KMS-11 (cell line): ENCODE data around the gene EIF4A2.
"Not testable (repeated sequence)": the region's sequence is repeated elsewhere in the genome, so short reads cannot be mapped to it uniquely, and the experiment has no call there.

Experiments
- H2AFZ ChIP-seq: fragments of 200-600 bp; sonication (generic); 2 replicates; pipeline ENCODE4 v1.6.1; 2016; ENCODE audit warnings: antibody characterized with exemption, mixed run types, low read depth
- H3K27ac ChIP-seq: fragments of 200-600 bp; sonication (generic); 2 replicates; pipeline ENCODE4 v1.6.1; 2016; ENCODE audit warnings: mild to moderate bottlenecking, mixed run types
- H3K27me3 ChIP-seq: fragments of 200-600 bp; sonication (generic); 2 replicates; pipeline ENCODE4 v1.6.1; 2017; ENCODE audit warnings: mild to moderate bottlenecking, low read depth, mixed run types, moderate library complexity; ENCODE audit not compliant: insufficient read depth
- H3K36me3 ChIP-seq: fragments of 200-600 bp; sonication (generic); 2 replicates; pipeline ENCODE4 v1.6.1; 2017; ENCODE audit warnings: mild to moderate bottlenecking, mixed run types; ENCODE audit not compliant: insufficient read depth
- H3K4me1 ChIP-seq: fragments of 200-600 bp; sonication (generic); 2 replicates; pipeline ENCODE4 v1.6.1; 2016; ENCODE audit warnings: mild to moderate bottlenecking, low read depth, mixed run types; ENCODE audit not compliant: poor library complexity, severe bottlenecking
- H3K4me2 ChIP-seq: fragments of 200-600 bp; sonication (generic); 2 replicates; pipeline ENCODE4 v1.7.0; 2016; ENCODE audit warnings: mild to moderate bottlenecking, mixed run types
- H3K4me3 ChIP-seq: fragments of 200-600 bp; sonication (generic); IDR thresholded peaks from 2 replicates; pipeline ENCODE4 v1.6.1; 2017; ENCODE audit warnings: low read depth, low read length, mixed read lengths; ENCODE audit not compliant: insufficient read depth
- H3K79me2 ChIP-seq: fragments of 200-600 bp; sonication (generic); 2 replicates; pipeline ENCODE4 v1.6.1; 2016; ENCODE audit warnings: low read depth, mixed run types; ENCODE audit not compliant: insufficient read depth
- H3K9ac ChIP-seq: fragments of 200-600 bp; sonication (generic); 2 replicates; pipeline ENCODE4 v1.6.1; 2016; ENCODE audit warnings: mild to moderate bottlenecking, mixed run types
- H4K20me1 ChIP-seq: fragments of 200-600 bp; sonication (generic); 2 replicates; pipeline ENCODE4 v1.6.1; 2016; ENCODE audit warnings: mild to moderate bottlenecking, mixed run types; ENCODE audit not compliant: insufficient read depth
- CTCF ChIP-seq: fragments of 200-600 bp; sonication (generic); conservative IDR thresholded peaks from 2 replicates; pipeline ENCODE4 v1.6.1; 2017; ENCODE audit warnings: low read depth, mild to moderate bottlenecking, antibody characterized with exemption, low read length, moderate library complexity, mixed read lengths

Gene EIF4A2

GRCh38 chr3:186806089-186807055, 23.0 kb downstream of the EIF4A2 start, which contains the start of gene RFC4:
RFC4 (minus strand) TSS chr3:186806482; CDS start chr3:186804713, 1,769 bp downstream.
- H3K4me1 ChIP-seq = peaks cover 20% of the 10 kb centered on the region
- H4K20me1 ChIP-seq = no peaks in the 10 kb centered on the region
- peak within 1 kb of the TSS; percentile 85 for H3K9ac ChIP-seq
- peak within 1 kb of the TSS; percentile 71 for H3K27ac ChIP-seq
- peaks cover 32% of the 10 kb centered on the region for H3K79me2 ChIP-seq
- no peaks in the 10 kb centered on the region for H3K27me3 ChIP-seq
- no peaks in the 10 kb centered on the region; the same call in 1 of the 2 replicates for H3K36me3 ChIP-seq
- peak within 1 kb of the TSS; percentile 84 for H3K4me2 ChIP-seq
- H2AFZ ChIP-seq = peak within 1 kb of the TSS; percentile 88
- H3K4me3 ChIP-seq = peak within 1 kb of the TSS; percentile 59
- TF ChIP-seq CTCF = no peak

- H4K20me1 ChIP-seq = no peaks in the 10 kb centered on the region
- H3K36me3 ChIP-seq = no peaks in the 10 kb centered on the region; the same call in 1 of the 2 replicates
- H3K27ac ChIP-seq = peak overlapping the region; percentile 71
- H3K4me3 ChIP-seq = no peak overlapping the region
- peak overlapping the region; percentile 88 for H2AFZ ChIP-seq
- H3K4me1 ChIP-seq = peaks cover 19% of the 10 kb centered on the region
- peak overlapping the region; percentile 84 for H3K4me2 ChIP-seq
- TF ChIP-seq CTCF = no peak
- peaks cover 32% of the 10 kb centered on the region for H3K79me2 ChIP-seq
- H3K9ac ChIP-seq = peak overlapping the region; percentile 85; the same call in 1 of the 2 replicates
- no peaks in the 10 kb centered on the region for H3K27me3 ChIP-seq
Observed at GRCh38 chr3:186807231-186807630, 23.9 kb downstream of the EIF4A2 start.

GRCh38 chr3:186810336-186810996, 27.1 kb downstream of the EIF4A2 start:
- Histone ChIP-seq H3K4me2 (no peak overlapping the region), H3K4me3 (no peak overlapping the region), H3K4me1 (peaks cover 7% of the 10 kb centered on the region), H3K27ac (no peak overlapping the region), H3K79me2 (peaks cover 8% of the 10 kb centered on the region), H3K9ac (no peak overlapping the region), H3K27me3 (no peaks in the 10 kb centered on the region), H2AFZ (no peak overlapping the region), H4K20me1 (no peaks in the 10 kb centered on the region), H3K36me3 (no peaks in the 10 kb centered on the region)
- no peak for TF ChIP-seq CTCF

GRCh38 chr3:186811313-186811712, 27.9 kb downstream of the EIF4A2 start:
- H4K20me1 ChIP-seq, H3K9ac ChIP-seq, H3K79me2 ChIP-seq, H3K4me1 ChIP-seq, H2AFZ ChIP-seq, H3K4me3 ChIP-seq, H3K27me3 ChIP-seq, H3K4me2 ChIP-seq, H3K27ac ChIP-seq, H3K36me3 ChIP-seq: not testable (repeated sequence)
